ENCODE data around the gene DSCAM.

DSCAM gene

DNA sequence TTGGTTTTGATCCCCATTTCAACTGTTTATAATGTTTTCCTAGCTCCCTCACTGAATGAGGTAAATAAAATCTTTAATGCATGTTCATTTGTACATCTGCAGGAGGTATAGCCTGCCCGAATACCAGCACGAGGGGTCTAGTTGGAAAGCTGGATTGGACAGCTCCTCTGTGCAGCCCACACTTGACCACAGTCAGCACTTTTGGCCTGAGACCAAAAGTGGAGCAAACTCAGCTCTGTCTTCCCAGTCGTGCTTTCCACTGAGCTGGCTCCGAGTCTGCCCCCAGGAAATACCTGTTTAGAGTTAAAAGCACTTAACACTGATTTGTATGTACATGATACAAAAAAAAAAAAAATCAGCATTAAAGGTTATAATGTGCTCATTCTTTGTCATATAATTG is 224.4 kb downstream of the DSCAM start:
- in situ Hi-C loops (cut with HindIII; ENCODE audit: low sequenced_read_pairs), result no loop called here

DNA sequence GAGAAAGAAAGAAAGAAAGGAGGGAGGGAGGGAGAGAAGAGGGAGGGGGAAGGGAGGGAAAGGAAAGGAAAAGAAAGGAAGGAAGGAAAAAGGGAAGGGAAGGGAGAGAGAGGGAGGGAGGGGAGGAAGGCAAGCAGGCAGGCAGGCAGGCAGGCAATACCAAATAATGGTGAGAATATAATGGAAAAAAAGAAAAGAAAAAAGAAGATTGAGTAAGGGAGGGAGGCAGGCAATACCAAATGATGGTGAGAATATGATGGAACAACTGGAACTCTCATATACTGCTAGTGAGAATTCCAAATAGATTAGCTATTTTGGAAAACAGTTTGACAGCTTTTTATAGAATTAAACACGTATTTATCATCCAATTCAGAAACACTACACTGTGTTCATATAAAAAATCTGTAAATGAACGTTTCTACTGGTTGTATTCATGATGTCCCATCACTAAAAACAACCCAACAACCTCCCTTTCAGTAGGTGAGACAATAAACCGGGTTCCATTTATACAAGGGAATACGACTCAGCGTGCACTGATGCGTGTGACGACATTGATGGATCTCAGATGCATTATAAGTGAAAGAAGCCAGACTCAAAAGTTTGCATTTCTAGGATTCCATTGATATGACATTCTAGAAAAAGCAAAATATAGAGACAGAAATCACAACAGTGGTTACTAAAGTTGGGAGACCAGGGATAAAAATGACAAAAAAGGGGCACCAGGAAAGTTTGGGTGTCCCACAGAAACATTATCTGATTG is 226.4 kb downstream of the DSCAM start:
- in situ Hi-C loops (cut with HindIII; ENCODE audit: low sequenced_read_pairs), result no loop called here

DNA sequence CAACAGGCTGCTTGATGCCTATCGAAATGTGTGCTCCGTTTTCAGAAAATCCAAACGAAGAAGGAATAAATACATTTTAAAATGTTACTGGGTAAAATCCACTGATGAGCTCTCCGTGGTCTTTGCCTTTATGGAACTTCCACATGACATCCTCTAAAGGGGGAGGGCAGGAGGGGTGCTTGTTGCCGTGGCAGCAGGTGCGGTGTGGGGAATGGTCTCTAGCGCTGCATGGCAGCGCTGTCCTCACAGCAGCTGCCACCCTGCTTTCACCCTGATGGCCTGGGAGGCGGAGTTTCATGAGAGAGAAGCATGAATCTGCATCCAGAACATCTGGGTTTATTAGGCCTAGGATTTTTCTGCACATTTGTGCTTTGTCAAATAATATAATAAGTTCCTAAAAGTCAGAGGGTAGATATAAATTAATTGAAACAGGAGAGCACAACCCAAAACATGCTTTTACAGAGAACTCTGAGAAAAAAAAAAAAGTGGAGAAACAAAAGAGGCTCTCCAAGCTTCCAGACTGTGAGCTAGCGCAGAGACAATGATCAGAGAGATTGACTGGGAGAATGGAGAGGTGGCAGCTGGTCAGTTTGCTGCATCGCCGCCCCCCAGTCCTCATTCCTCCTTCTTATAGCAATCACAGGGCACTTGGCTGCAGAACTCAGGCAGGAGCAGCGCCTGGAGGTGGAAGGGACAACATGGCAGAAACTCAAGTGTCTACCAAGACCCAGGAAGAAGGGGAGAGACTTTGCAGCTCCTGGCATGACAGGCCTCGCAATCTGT is 228.6 kb downstream of the DSCAM start:
- in situ Hi-C loops (cut with HindIII; ENCODE audit: low sequenced_read_pairs), result no loop called here

DNA sequence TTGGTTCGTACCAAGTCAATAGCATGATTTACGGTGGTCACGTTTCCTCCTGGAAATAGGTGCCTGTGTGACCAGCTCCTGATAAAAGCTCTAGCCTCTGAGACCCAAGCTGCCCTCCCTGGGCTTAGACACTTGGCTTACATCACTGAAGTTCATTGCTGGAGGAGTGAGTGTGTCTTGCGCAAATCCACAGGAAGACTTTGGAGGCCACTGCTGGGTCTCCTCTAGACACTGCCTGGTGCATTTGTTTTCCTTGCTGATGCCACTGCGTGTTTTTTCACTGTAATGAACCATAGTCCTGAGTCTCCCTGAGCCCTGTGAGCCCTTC is 230.6 kb downstream of the DSCAM start:
- in situ Hi-C loops (cut with HindIII; ENCODE audit: low sequenced_read_pairs), result no loop called here

DNA sequence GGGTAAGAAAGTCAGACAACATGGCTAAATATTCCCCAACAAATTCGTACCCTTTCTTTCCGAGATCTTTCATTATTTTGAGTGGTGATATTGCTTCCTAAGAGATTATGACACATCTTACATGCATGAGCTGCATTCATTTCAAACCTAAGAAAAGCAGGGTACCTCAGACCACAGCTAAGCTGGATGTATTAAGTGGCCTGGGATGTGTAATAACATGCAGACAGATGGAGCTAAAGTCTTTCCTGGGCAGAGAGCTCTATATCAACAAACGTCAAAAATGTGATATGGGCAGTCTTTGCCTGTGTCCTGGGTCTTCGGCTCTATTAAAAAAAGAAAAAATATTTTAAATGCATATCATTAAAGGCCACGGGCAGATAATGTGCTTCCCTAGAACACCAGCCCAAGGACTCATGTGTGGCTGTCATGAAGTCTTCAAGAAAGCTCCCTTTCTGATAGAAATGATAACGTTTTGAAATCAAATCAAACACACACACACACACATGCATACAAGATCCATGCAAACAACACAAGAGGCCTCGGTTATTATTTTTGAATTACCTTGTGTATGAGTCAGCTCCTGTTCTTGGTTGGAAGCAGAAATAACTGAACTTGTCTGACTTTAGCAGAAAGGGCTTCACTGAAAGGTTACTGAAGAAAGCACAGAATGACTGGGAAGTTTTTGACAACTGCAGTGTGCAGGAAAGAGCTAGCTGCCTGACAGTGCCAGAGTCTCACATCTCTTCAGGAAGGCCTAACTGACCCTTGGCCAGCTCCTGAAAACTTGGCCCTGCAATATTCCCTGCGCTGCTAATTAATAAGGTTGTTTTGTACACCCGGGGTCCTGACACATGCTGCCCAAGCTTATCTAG is 231.2 kb downstream of the DSCAM start:
- in situ Hi-C loops (cut with HindIII; ENCODE audit: low sequenced_read_pairs), result no loop called here

DNA sequence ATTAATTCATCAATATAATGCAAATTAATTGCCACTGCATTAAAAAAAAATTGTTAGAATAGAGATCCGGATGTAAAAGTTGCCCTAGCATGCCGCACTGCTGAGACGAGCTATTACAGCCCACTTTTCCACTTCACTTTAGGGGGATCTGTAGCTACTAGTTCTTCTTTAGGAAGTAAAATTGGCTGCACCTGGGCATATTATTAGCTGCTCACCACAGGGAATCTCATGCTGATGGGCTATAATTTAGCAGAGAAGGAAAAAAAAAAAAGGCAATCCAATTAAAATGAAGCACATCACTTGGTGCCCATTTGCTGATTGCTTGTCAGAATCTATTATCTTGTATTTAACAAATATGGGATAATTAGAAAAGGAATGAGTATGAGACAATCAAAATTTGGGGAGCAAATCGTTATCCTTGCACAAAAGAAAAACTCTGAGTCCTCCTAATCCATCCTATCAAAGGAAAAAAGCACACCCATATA is 233.4 kb downstream of the DSCAM start:
- in situ Hi-C loops (cut with HindIII; ENCODE audit: low sequenced_read_pairs), result no loop called here

DNA sequence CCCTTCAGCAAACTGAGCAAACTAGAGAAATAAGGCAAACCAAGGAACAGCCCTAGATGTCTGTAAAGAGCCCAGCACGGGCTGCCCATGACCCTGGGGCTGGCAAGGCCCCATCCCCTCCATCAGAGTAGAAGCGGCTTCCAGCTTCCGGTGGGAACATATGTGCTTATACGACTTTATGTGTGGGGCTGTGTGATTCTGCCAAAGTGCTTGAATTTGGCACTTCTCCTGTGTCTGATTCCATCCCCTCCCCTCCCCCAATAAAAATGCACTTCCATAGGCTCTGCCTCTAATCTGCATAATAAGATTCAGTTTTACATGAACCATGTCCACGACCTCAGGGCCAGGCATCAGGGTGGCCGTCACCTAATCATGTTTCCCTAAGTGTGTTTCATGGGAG is 236.6 kb downstream of the DSCAM start:
- in situ Hi-C loops (cut with HindIII; ENCODE audit: low sequenced_read_pairs), result no loop called here

DNA sequence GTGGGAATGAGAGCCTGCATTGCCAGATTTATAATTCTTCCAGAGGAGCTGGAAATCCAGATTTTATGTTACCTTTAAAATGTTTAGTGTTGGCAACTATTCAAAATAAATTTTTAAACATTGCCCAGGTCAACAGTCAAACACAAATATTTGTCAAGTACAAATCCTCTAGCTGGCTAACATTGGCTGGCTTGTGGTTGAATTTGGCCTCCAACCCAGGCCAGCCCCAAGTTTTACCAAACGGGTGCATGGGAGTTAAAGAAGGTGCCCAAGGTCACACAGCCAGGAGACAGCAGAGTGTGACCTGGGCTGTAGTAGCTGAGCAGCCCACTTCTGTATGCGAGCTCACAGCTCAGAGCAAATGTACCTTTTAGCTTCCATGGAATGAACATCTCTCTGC is 240.6 kb downstream of the DSCAM start:
- in situ Hi-C loops (cut with HindIII; ENCODE audit: low sequenced_read_pairs), result no loop called here

DNA sequence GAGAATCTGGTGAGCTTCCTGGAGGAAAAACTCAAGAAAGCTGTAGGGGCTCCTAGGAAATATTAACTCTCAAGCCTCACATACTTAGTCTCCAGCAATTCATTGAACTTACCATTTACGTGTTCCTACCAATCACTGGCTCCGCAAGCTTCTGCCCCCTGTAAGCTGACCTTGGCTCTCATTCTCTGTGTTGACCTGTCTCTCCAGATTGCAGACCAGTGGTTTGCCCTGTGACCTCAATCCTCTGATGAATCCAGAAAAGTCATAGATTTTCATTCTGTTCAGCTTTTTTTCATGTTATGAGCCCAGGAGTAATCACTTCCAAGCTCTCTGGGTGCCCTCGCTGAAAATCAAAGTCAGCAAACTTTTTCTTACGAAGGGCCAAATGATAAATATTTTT is 241.9 kb downstream of the DSCAM start:
- in situ Hi-C loops (cut with HindIII; ENCODE audit: low sequenced_read_pairs), result no loop called here

DNA sequence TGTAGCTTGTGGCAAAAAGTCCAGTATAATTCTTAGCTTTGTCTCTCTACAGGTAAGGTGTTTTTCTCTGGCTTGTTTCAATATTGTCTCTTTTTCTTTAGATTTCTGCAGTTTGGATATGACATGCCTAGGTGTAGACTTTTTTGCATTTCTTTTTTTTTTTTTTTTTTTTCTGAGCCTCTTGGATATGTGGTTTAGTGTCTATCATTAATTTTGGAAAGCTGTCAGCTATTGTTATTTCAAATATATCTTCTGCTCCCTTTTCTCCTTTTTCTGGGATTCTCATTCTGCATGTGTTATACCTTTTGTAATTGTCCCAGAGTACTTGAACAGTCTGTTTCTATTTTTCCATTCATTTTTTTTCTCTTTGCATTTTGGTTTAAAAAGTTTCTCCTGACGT is 243.2 kb downstream of the DSCAM start:
- in situ Hi-C loops (cut with HindIII; ENCODE audit: low sequenced_read_pairs), result no loop called here

DNA sequence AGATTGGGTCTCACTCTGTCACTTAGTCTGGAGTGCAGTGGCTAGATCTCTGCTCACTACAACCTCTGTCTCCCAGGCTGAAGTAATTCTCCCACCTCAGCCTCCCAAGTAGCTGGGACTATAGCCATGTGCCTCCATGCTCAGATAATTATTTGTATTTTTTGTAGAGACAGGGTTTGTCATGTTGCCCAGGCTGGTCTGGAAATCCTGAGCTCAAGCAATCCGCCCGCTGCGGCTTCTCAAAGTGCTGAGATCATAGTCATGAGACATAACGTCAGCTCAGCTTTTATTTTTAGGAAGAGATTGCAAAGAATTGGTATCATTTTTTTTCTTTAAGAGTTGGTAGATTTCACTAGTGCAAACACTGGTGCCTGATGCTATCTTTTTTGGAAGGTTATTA is 244.9 kb downstream of the DSCAM start:
- in situ Hi-C loops (cut with HindIII; ENCODE audit: low sequenced_read_pairs), result no loop called here

DNA sequence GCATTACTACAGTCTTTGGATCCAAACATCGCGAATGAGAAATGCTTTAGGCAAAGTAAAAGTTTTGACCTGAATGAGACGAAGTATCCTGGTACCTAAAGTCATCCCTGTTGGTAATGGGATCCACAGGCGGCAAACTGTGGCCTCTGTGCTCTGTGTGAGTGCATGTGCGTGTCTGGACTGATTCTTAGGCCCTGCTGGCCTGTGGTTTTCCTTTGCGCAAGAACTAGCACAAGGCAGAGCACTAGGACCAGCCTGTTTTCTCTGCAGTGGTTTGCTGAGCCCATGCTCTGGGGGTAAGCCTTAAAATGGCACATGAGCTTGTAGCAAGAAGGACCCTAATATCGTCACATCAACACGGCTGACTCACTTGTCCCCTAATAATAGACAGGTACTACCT is 251.2 kb downstream of the DSCAM start:
- in situ Hi-C loops (cut with HindIII; ENCODE audit: low sequenced_read_pairs), result no loop called here

DNA sequence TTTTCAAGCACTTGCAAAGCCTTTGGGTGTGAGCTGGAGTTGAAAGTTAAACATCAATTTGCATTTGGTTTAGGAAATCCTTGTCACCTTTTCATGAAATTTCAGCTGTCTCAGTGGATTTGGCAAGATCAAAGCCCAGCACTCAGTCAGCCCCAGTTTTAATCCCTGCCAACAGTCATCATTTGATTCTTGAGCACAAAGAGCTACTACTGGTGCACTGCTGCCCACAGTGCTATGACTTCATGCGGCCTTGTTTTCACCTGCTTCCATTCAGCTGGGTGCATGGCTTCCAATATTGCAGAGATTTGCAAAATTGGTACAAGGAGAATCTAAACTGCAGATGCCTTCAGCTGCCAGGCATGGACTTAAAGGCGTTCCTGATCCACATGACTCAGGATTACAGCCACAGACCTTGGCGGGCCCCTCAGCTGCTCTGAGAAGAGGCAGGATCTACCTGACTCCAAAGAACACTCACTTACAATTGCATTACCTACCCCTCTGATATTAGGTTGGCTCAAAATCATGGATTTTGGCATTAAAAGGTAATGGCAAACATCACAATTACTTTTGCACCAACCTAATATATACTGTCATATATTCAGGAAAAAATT is 259.1 kb downstream of the DSCAM start:
- in situ Hi-C loops (cut with HindIII; ENCODE audit: low sequenced_read_pairs), result no loop called here

DNA sequence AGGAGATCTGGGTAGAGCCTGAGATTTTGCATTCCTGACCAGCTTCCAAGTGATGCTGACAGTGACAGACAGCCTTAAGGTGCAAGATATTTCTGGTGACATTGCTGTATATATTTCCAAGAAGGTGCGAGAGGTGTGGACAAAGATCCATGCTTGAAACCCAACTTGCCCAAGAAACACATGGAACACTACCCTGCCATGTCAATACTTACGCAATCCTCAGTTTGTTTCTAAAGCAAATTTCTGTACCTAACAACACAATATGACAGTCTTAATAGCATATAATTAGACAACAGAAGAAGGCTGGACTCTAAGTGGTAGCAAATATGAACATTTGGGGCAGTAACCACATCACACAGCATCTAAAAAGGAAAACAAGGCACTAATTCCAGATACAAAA is 260.4 kb downstream of the DSCAM start:
- in situ Hi-C loops (cut with HindIII; ENCODE audit: low sequenced_read_pairs), result no loop called here

DNA sequence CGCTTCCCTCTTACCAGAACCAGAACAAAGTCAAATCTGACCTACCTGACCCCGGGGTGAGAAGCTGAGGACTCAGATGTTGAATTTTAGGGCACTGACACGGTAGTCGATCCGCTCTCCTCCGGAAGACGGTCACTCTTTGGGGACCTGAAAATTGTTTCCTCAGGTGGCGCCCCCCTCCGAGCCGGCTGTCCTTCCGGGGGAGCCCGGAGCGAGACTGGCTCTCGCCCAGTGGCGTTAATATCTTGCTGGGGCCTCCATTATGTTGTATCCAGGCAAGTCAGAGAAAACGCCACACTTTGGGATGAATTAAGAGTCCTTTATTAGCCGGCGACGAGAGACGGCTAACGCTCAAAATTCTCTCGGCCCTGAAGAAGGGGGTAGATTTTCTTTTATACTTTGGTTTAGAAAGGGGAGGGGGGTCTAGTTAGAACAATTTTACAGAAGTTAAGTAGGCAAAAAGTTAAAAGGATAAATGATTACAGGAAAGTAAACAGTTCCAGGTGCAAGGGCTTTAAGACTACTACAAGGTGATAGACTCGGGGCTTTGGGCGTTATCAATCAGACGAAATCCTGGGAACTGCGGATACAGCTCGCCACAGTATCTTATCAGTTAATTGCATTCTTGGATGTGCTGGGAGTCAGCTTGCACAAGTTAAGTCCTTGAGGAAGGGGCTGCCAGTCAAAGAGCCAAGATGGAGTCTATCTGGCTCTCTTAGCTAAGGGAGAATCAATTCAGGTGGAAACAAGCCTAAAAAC is 269.5 kb downstream of the DSCAM start:
- in situ Hi-C loops (cut with HindIII; ENCODE audit: low sequenced_read_pairs), result no loop called here

DNA sequence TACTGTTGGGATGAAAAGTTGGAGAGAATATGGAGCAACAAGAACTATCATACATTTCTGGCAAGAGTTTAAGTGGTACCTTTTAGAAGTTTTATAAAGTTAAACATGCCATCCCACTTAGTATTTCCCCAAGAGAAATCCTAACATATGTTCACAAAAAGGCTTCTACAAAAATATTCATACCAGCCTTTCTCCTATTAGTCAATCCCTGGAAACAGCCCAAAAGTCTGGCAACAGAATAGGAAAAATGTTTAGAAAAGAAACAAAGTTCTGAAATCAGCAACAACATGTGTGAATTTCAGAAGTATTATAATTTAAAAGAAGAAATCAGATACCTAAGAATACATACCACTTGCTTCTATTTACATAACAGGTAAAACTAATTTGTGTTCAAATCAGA is 271.0 kb downstream of the DSCAM start:
- in situ Hi-C loops (cut with HindIII; ENCODE audit: low sequenced_read_pairs), result no loop called here

DNA sequence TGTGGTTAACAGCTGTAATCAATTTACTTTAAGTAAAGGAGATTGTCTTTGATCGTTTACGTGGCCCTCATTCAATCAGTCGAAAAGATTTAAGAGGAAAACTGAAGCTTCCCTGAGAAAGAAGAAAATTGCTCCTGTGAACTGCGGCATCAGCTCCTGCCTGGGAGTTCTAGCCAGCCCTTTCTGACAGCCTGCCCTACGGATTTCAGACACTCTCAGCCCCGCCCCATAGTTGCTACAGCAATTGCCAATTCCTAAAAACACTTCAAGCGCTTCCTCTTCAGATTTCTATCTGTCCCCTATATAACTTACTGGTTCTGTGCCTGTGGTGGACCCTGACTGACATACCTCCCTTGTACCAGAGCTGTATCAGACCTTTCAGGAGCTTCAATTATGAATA is 277.6 kb downstream of the DSCAM start:
- in situ Hi-C loops (cut with HindIII; ENCODE audit: low sequenced_read_pairs), result no loop called here

DNA sequence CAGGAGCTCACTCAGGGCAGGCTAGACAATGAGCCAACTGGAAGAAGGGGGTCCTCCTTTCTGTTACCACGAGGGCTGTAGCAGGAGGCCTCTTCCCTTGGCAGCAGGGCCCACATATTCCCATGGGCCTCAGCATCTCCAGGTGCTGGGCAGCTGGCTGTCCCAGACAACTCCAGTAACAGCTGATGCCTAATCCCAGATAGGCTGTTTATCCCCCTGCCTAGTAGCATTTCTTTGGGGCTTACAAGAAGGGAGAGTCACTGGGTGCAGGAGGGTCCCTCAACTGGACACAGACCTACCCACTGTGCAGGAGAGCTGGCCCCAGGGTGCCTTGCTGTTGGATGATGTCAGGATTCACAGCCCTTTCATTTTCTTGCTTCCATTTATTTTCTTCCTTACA is 278.2 kb downstream of the DSCAM start:
- in situ Hi-C loops (cut with HindIII; ENCODE audit: low sequenced_read_pairs), result no loop called here

DNA sequence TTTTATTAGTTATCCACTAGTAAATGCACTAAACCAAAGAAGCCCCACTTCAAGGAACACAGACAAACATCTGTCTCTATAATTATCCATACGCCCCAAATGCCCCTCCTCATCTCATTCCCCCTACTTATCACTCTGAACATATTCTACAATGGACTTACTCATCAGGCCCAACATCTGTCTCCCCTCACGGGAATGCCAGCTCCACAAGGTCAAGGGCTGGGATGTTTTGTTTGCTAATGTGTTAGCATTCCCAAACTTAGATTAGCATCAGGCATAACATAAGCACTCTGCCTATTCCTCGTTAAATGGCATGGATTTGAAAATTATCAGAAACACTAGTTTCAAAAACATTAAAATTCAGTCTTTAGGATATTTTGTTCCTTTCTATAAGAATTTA is 279.5 kb downstream of the DSCAM start:
- in situ Hi-C loops (cut with HindIII; ENCODE audit: low sequenced_read_pairs), result no loop called here

DNA sequence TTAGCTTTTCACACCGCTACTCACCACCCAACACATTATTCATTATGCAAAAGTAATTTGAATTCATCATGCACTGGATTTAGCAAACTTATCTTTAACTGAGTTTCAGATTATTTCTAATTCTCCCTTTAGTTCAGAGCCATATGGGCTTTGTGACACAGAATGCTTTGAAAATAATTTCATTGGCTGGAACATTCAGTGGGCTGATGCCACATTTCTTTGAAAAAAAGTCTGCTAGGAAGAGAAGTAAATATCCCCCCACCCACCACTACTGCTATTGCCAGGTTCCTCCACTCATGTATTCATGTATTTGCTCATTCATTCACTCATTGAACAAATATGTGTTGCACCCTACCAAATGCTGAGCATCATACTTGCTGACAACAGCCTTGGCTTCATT is 280.5 kb downstream of the DSCAM start:
- in situ Hi-C loops (cut with HindIII; ENCODE audit: low sequenced_read_pairs), result no loop called here
